ENCODE measurements around the gene AIFM2.

GRCh38 chr10:70174058-70174741 lies 41.6 kb upstream of the AIFM2 start:
- no peak for TF ChIP-seq CTCF (IDR thresholded peaks at IDR 0.05)
- no peak for TF ChIP-seq POLR2A (IDR thresholded peaks at IDR 0.05)

All from thyroid gland (tissue), 4 donors.